HUDEP-2 (cell line): Measurements from ENCODE around the gene SRSF9.

Experiments
- DNase-seq, 76 experiments: peaks; one replicate each; lab custom pipeline; 2025; ENCODE audit not compliant: unreplicated experiment in 76 of 76; lab: John Stamatoyannopoulos, UW

Gene SRSF9

DNA sequence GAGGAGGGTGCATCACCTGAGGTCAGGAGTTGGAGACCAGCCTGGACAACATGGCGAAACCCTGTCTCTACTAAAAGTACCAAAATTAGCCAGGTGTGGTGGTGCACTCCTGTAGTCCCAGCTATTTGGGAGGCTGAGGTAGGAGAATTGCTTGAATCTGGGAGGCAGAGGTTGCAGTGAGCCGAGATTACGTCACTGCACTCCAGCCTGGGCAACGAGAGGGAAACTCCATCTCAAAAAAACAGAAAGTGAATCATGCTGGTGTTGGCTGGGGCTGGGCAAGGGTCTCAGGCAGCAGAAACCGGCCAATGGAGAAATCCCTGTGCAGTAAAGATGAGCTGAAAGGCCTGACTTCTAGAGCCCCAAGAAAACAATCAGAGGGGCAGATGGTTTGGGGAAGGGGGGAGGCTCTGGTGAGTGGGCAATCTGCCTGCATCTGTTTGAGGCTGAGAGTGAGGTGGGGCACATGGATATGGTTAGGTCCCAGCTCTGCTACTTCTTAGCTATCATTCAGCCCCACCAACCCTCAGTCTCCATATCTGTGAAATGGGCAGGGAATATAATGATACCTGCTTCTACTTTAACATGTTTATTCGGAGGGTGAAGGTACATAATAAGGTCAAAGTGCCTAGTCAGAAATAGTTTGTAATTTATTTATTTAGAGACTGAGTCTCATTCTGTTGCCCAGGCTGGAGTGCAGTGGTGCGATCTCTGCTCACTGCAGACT lies 52.9 kb downstream of the SRSF9 start:
- no peak for DNase-seq

DNA sequence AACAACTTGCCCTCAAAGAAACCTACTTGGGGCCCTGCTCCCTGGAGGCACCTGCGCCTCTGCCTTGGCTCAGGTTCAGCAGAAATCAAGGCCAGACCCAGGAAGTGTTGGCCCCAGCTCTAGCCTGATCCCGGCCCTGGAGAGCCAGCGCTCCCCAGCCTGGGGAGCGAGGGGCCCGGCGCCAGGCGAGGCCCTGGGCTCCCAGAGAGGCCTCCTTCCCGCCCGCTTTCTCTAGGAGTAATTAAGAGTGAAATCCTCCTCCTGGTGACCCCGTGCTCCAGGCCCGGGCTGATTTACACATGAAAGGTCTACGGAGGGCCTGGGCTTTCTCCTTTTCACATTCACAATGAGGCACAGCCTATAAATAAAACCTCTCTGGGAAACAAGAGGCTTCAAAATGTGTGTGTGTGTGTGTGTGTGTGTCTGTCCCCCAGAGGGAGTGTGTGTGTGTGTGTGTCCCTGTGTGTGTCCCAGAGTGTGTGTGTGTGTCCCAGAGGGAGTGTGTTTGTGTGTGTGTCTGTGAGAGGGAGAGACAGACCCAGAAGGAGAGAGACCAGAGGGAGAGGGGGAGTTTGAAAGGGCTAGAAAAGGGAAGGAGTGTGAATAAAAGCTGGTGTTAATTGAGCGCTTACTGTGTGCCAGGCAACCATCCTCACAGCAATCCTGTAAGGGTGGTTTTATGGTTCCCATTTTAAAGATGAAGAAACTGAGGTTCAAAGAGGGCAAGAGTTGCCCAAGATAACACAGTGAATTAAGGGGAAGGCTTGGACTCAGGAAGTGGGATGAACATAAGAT lies 55.5 kb downstream of the SRSF9 start:
- no peak for DNase-seq

DNA sequence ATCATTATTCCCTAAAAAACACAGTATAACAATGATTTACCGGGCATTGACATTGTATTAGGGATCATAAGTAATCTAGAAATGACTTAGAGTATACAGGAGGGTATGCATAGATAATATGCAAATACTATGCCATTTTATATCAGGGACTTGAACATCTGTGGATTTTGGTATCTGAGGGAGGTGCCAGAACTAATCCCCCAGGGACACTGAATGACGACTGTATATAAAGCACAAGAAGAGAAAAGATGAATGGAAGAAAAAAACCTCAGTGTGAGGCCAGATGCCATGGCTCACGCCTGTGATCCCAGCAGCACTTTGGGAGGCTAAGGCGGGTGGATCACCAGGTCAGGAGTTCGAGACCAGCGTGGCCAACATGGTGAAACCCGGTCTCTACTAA lies 57.1 kb downstream of the SRSF9 start:
- no peak for DNase-seq
